ENCODE measurements around the gene CELA2B.
"Not testable (repeated sequence)": the region's sequence is repeated elsewhere in the genome, so short reads cannot be mapped to it uniquely, and the experiment has no call there.

The CELA2B gene

GRCh38 chr1:15469361-15469760 is 6.5 kb upstream of the CELA2B start:
- peak in 1 of 2 experiments; percentile 69 for DNase-seq

GRCh38 chr1:15469821-15470448 is 6.0 kb upstream of the CELA2B start:
- DNase-seq: peak; percentile 16 to 77

GRCh38 chr1:15471067-15471466 is 4.8 kb upstream of the CELA2B start:
- DNase-seq: not testable (repeated sequence)

- DNase-seq: not testable (repeated sequence)
Observed at GRCh38 chr1:15471723-15472122, 4.2 kb upstream of the CELA2B start.

- DNase-seq: no peak
Observed at GRCh38 chr1:15472587-15472986, 3.3 kb upstream of the CELA2B start.

GRCh38 chr1:15476927-15477326 is 1.0 kb downstream of the CELA2B start:
- DNase-seq: no peak

- no peak for DNase-seq
Observed at GRCh38 chr1:15477646-15478212, 1.8 kb downstream of the CELA2B start.

GRCh38 chr1:15479654-15480347 is 3.9 kb downstream of the CELA2B start:
- no peak for DNase-seq

- DNase-seq: not testable (repeated sequence)
Observed at GRCh38 chr1:15482455-15482854, 6.6 kb downstream of the CELA2B start.

GRCh38 chr1:15482983-15483543 is 7.2 kb downstream of the CELA2B start:
- DNase-seq: not testable (repeated sequence)

GRCh38 chr1:15483971-15484370 is 8.1 kb downstream of the CELA2B start:
- DNase-seq: no peak

- DNase-seq: not testable (repeated sequence)
Observed at GRCh38 chr1:15484443-15484842, 8.5 kb downstream of the CELA2B start.

GRCh38 chr1:15485636-15486035 is 9.7 kb downstream of the CELA2B start:
- DNase-seq: no peak

- DNase-seq: not testable (repeated sequence)
Observed at GRCh38 chr1:15486844-15487610, 11.1 kb downstream of the CELA2B start.

GRCh38 chr1:15488371-15488770 is 12.5 kb downstream of the CELA2B start:
- no peak for DNase-seq

- peak in 1 of 2 experiments; percentile 65 for DNase-seq
Observed at GRCh38 chr1:15489052-15489736, 13.3 kb downstream of the CELA2B start.

GRCh38 chr1:15491010-15491409 is 15.1 kb downstream of the CELA2B start:
- DNase-seq: not testable (repeated sequence)

GRCh38 chr1:15492596-15492995 is 16.7 kb downstream of the CELA2B start:
- DNase-seq: no peak

GRCh38 chr1:15493869-15494390 is 18.0 kb downstream of the CELA2B start:
- DNase-seq: no peak

GRCh38 chr1:15500184-15501178 is 24.6 kb downstream of the CELA2B start:
- DNase-seq: no peak
